GM21619 (cell line): ENCODE data around the gene BLVRA.
"Not testable (repeated sequence)": the region's sequence is repeated elsewhere in the genome, so short reads cannot be mapped to it uniquely, and the experiment has no call there.

Source experiments
- ATAC-seq: cut with Tn5 transposase; IDR thresholded peaks from one replicate; pipeline ENCODE4 v1.9.1; 2021; ENCODE audit not compliant: unreplicated experiment

The BLVRA gene, protein sequence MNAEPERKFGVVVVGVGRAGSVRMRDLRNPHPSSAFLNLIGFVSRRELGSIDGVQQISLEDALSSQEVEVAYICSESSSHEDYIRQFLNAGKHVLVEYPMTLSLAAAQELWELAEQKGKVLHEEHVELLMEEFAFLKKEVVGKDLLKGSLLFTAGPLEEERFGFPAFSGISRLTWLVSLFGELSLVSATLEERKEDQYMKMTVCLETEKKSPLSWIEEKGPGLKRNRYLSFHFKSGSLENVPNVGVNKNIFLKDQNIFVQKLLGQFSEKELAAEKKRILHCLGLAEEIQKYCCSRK

GRCh38 chr7:43758029-43758821, at the start of gene BLVRA:
Gene BLVRA (plus strand): TSS chr7:43758680. CDS start chr7:43771159, 12,479 bp downstream.
- ATAC-seq: peak; percentile 56

- ATAC-seq: no peak
These were observed 47.0 kb upstream of the BLVRA start for GRCh38 chr7:43711503-43711902.

DNA sequence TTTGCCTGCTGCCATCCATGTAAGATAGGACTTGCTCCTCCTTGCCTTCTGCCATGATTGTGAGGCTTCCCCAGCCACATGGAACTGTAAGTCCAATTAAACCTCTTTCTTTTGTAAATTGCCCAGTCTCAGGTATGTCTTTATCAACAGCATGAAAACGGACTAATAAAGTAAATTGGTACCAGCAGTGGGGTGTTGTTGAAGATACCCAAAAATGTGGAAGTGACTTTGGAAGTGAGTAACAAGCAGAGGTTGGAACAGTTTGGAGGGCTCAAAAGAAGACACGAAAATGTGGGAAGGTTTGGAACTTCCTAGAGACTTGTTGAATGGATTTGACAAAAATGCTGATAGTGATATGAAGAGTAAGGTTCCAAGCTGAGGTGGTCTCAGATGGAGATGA, 42.5 kb upstream of the BLVRA start:
- ATAC-seq: not testable (repeated sequence)

DNA sequence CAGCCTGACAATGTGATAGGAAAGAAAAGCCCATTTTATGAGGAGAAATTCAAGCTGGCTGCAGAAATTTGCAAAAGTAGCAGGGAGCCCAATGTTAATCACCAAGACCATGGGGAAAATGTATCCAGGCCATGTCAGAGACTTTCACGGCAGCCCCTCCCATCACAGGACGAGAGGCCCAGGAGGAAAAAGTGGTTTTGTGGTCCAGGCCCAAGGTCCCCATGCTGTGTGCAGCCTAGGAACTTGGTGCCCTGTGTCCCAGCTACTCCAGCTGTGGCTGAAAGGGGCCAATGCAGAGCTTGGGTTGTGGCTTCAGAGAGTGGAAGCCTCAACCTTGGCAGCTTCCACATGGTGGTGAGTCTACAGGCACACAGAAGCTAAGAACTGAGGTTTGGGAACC, 41.9 kb upstream of the BLVRA start:
- no peak for ATAC-seq

DNA sequence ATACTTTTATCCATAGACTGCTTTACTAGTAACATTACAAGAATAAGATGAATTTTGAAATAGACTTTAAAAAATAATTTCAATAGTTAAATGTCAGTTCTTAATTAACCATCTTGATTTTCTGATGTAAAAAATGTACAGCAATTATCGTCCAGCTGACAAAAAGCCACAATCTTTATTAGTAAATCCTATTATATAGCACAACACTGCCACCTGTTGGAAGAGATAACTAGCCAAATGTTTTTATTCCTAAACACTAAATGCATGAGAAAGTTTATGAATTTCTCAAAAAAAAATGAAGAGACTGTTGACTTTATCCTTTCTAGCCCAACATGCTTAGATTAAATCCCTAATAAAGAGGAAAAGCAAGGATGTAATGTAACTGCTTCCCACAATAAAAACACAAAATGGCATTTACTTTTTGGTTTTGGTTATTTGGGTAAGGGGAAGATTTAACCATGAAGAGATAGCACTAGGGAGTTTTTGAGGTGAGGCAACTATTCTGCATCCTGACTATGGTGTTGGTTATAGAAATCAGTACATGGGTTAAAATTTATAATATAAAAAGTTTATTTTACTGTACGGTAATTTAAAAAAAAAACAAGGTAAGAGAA, 37.2 kb upstream of the BLVRA start:
- no peak for ATAC-seq

DNA sequence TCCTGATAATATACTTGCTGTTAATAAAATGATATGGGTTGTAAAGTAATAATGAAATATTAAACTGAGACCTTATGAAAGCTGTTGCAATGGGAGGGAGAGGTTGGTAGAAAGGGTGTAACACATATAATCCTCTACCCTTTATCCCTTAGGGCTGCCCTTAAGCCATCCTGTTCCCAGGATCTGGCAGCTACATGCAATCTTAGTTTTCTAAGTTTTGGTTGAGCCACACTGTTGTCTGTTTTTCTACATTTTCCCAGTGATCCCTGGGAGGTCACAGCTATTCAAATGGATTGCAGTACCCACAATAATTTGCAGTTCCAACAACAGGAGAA, 35.5 kb upstream of the BLVRA start:
- ATAC-seq: no peak

GRCh38 chr7:43725251-43725650, 33.2 kb upstream of the BLVRA start:
- ATAC-seq: no peak

DNA sequence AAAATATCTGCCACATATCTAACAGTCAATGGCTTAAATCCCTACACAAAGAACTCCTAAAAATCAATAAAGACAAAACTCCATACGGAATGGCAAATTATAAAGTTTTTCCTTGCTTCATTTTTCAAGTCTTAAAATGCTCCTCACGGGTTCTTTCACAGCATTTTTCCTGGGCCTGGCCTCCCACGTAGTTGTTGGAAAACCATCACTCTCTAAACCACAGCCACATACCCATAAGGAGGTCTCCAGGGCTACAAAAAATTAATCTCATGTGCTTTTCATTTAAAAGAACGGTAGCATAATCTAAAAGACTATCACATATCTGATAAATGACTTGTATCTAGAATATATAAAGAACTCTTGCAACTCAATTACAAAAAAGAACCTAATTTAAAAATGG, 32.0 kb upstream of the BLVRA start:
- no peak for ATAC-seq

GRCh38 chr7:43727003-43727402, 31.5 kb upstream of the BLVRA start:
- ATAC-seq: no peak

- ATAC-seq: no peak
These were observed 31.0 kb upstream of the BLVRA start for GRCh38 chr7:43727494-43727893.

GRCh38 chr7:43729214-43729923, 29.1 kb upstream of the BLVRA start, which contains the start of gene COA1:
Gene COA1 (minus strand): TSS chr7:43729523. CDS start chr7:43648614, 80,909 bp downstream.
- peak; percentile 79 for ATAC-seq

- no peak for ATAC-seq
These were observed 28.6 kb upstream of the BLVRA start for GRCh38 chr7:43729924-43730248.

DNA sequence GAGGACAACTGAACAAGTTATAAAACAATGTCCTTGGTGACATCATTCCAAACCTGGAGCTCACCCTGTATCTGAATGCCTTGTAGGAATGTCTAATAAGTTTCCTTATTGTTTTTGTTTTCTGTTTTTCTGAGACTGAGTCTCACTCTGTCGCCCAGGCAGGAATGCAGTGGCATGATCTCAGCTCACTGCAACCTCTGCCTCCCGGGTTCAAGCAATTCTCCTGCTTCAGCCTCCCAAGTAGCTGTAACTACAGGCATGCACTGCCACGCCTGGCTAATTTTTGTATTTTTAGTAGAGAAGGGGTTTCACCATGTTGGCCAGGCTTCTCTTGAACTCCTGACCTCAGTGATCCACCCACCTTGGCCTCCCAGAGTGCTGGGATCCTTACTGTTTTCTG, 27.0 kb upstream of the BLVRA start:
- not testable (repeated sequence) for ATAC-seq

DNA sequence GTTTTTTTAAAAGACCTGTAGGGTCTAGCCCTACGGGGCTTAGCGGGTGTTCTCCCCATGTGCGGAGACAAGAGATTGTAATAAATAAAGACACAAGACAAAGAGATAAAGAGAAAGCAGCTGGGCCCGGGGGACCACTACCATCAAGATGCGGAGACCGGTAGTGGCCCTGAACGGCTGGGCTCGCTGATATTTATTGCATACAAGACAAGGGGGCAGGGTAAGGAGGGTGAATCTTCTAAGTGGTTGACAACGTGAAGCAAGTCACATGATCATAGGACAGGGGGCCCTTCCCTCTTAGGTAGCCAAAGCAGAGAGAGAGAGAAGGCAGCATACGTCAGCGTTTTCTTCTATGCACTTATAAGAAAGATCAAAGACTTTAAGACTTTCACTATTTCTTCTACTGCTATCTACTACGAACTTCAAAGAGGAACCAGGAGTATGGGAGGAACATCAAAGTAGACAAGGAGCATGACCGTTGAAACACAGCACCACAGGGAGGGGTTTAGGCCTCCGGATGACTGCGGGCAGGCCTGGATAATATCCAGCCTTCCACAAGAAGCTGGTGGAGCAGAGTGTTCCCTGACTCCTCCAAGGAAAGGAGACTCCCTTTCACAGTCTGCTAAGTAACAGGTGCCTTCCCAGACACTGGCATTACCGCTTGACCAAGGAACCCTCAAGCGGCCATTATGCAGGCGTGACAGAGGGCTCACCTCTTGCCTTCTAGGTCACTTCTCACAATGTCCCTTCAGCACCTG, 23.7 kb upstream of the BLVRA start:
- not testable (repeated sequence) for ATAC-seq

GRCh38 chr7:43735403-43735801, 23.1 kb upstream of the BLVRA start:
- peak; percentile 22 for ATAC-seq

- ATAC-seq: peak; percentile 70
These were observed 22.5 kb upstream of the BLVRA start for GRCh38 chr7:43735802-43736603.

DNA sequence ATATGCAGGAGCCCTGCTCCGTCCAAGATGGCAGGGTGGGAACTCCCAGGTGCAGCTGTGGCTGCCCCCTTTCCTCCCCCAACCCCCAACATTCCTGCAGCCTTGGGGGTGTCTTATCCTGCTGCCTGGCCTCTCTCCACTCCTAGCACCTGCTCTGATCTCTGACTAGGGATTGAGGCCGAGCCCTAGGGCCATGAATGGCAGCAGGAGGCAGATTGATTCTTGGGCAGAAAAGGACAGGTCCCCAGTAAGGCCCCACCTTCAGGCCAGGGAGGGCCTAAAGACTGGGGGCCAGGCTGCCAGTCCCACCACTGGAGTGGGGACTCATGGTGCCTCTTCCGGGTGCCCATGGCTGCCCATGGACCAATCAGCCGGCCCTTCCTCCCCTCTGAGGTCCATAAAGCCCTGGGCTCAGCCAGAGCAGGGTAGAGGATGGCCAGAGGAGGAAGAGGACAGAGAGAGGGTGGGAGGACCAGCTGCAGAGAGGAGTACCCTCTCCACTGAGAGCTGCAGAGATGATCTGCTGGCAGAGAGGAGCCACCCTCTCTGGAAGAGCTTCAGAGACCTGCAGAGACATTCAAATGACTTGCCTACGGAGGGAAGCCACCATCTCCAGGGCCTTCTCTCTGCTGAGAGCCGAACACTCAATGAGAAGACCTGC, 20.9 kb upstream of the BLVRA start:
- ATAC-seq: no peak

- no peak for ATAC-seq
These were observed 15.8 kb upstream of the BLVRA start for GRCh38 chr7:43742692-43743091.

DNA sequence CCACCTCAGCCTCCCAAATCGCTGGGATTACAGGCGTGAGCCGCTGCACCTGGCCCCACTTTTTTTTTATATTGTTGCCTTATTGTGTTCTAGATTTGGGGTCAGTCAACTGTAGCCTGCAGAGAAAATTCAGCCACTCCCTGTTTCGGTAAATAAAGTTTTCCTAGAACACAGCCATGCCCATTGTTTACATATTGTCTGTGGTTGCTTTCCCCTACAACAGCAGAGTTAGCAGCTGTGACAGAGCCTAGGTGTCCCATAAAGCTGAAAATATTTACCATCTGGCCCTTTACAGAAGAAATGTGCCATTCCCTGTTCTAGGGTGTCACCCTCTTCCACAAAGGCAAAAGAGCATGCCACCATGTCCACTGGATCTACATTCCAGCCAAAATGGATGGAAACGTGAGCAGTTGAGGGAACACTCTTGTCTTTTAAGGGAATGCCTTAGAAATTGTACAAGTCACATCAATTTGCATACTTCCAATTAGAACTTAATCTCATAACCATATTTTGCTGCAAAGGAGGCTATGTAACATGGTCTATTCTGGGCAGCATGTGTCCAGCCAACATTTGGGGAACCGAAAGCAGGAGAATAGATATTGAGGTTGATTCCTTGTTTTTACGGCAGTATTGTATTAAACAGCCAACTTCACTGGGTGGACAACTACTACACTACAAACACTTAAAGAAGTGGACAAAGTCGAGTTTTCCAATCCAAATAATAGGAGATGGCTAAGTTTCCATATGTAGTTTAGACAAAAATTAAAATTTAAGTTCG, 11.0 kb upstream of the BLVRA start:
- no peak for ATAC-seq
